K562 (cell line): ENCODE results near the gene DNAH10.

Experiments
- NFE2 ChIP-seq: IDR thresholded peaks from 2 replicates; pipeline ENCODE4 v1.6.1; 2014; ENCODE audit warnings: antibody characterized with exemption, low read depth
- ZSCAN29 ChIP-seq: fragments of 450-650 bp; IDR thresholded peaks from 2 replicates; pipeline ENCODE4 v1.6.1; 2017
- TF ChIP-seq, protein P1 (sequence below): fragments of 450-650 bp; IDR thresholded peaks from 2 replicates; pipeline ENCODE4 v1.7.1; 2018; ENCODE audit warnings: mild to moderate bottlenecking, low read depth; ENCODE audit not compliant: partially characterized antibody

GRCh38 chr12:123849517-123849916, 87.4 kb downstream of the DNAH10 start:
- TF ChIP-seq ZSCAN29 (no peak), NFE2 (no peak)
- TF ChIP-seq, protein P1, sequence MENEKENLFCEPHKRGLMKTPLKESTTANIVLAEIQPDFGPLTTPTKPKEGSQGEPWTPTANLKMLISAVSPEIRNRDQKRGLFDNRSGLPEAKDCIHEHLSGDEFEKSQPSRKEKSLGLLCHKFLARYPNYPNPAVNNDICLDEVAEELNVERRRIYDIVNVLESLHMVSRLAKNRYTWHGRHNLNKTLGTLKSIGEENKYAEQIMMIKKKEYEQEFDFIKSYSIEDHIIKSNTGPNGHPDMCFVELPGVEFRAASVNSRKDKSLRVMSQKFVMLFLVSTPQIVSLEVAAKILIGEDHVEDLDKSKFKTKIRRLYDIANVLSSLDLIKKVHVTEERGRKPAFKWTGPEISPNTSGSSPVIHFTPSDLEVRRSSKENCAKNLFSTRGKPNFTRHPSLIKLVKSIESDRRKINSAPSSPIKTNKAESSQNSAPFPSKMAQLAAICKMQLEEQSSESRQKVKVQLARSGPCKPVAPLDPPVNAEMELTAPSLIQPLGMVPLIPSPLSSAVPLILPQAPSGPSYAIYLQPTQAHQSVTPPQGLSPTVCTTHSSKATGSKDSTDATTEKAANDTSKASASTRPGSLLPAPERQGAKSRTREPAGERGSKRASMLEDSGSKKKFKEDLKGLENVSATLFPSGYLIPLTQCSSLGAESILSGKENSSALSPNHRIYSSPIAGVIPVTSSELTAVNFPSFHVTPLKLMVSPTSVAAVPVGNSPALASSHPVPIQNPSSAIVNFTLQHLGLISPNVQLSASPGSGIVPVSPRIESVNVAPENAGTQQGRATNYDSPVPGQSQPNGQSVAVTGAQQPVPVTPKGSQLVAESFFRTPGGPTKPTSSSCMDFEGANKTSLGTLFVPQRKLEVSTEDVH, result no peak
